Panc1 (cell line): ENCODE results near the gene ZNF202.

Experiments used
- POLR2AphosphoS5 ChIP-seq: IDR thresholded peaks from 2 replicates; pipeline ENCODE4 v1.6.1; 2012; ENCODE audit warnings: mild to moderate bottlenecking, low read depth, low read length, moderate library complexity
- TF ChIP-seq, protein P1 (sequence below): fragments of 450-650 bp; IDR thresholded peaks from 2 replicates; pipeline ENCODE4 v1.5.1; 2017; ENCODE audit warnings: mild to moderate bottlenecking
- TF ChIP-seq, protein P2 (sequence below), 2 experiments: IDR thresholded peaks; 2 replicates each; pipeline ENCODE4 v1.6.1; 2011 to 2012; ENCODE audit warnings: low read depth in 2 of 2, control low read depth in 1 of 2, low read length in 1 of 2, mild to moderate bottlenecking in 1 of 2, moderate library complexity in 1 of 2; ENCODE audit not compliant: insufficient read depth in 1 of 2

DNA sequence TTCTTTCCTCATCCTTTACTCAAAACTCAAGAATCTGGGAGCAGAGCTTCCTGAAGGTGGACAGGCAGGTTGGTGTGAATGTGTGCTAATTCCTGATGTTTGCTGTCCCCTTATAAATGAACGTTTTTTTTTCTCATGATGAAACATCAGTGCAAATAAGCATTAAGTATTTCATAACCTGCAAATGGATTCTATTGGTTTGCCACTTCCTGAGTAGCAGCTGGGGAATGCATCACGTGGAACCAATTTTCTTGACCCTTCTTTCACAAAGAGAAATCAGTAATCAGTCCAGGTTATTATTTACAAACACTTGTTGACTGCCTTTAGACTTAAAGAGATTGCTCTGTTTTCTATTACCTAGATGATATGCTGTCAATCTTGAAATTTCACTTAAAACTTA lies 46.9 kb downstream of the ZNF202 start:
- TF ChIP-seq, protein P1, sequence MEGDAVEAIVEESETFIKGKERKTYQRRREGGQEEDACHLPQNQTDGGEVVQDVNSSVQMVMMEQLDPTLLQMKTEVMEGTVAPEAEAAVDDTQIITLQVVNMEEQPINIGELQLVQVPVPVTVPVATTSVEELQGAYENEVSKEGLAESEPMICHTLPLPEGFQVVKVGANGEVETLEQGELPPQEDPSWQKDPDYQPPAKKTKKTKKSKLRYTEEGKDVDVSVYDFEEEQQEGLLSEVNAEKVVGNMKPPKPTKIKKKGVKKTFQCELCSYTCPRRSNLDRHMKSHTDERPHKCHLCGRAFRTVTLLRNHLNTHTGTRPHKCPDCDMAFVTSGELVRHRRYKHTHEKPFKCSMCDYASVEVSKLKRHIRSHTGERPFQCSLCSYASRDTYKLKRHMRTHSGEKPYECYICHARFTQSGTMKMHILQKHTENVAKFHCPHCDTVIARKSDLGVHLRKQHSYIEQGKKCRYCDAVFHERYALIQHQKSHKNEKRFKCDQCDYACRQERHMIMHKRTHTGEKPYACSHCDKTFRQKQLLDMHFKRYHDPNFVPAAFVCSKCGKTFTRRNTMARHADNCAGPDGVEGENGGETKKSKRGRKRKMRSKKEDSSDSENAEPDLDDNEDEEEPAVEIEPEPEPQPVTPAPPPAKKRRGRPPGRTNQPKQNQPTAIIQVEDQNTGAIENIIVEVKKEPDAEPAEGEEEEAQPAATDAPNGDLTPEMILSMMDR = no peak
- TF ChIP-seq, protein P2, sequence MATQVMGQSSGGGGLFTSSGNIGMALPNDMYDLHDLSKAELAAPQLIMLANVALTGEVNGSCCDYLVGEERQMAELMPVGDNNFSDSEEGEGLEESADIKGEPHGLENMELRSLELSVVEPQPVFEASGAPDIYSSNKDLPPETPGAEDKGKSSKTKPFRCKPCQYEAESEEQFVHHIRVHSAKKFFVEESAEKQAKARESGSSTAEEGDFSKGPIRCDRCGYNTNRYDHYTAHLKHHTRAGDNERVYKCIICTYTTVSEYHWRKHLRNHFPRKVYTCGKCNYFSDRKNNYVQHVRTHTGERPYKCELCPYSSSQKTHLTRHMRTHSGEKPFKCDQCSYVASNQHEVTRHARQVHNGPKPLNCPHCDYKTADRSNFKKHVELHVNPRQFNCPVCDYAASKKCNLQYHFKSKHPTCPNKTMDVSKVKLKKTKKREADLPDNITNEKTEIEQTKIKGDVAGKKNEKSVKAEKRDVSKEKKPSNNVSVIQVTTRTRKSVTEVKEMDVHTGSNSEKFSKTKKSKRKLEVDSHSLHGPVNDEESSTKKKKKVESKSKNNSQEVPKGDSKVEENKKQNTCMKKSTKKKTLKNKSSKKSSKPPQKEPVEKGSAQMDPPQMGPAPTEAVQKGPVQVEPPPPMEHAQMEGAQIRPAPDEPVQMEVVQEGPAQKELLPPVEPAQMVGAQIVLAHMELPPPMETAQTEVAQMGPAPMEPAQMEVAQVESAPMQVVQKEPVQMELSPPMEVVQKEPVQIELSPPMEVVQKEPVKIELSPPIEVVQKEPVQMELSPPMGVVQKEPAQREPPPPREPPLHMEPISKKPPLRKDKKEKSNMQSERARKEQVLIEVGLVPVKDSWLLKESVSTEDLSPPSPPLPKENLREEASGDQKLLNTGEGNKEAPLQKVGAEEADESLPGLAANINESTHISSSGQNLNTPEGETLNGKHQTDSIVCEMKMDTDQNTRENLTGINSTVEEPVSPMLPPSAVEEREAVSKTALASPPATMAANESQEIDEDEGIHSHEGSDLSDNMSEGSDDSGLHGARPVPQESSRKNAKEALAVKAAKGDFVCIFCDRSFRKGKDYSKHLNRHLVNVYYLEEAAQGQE (IDR thresholded peaks at IDR 0.05; ENCODE audit: insufficient read depth in 1 of 2, low read depth in 2 of 2, low read length in 1 of 2) = no peak
- no peak for TF ChIP-seq POLR2AphosphoS5
